ENCODE data around the gene UBE2G1.

UBE2G1 gene

GRCh38 chr17:4340914-4341615, 25.4 kb downstream of the UBE2G1 start:
- in situ Hi-C loops (cut with MboI; ENCODE audit: low sequenced_read_pairs) = no loop called here

- in situ Hi-C loops (cut with MboI; ENCODE audit: low sequenced_read_pairs) = no loop called here
Observed at GRCh38 chr17:4334776-4335584, 31.5 kb downstream of the UBE2G1 start.

- in situ Hi-C loops (cut with MboI; ENCODE audit: low sequenced_read_pairs) = no loop called here
Observed at GRCh38 chr17:4334332-4334731, 32.1 kb downstream of the UBE2G1 start.

GRCh38 chr17:4333041-4333440, 33.4 kb downstream of the UBE2G1 start:
- in situ Hi-C loops (cut with MboI; ENCODE audit: low sequenced_read_pairs) = no loop called here

- in situ Hi-C loops (cut with MboI; ENCODE audit: low sequenced_read_pairs) = no loop called here
Observed at GRCh38 chr17:4332296-4332970, 34.0 kb downstream of the UBE2G1 start.

- in situ Hi-C loops (cut with MboI; ENCODE audit: low sequenced_read_pairs) = no loop called here
Observed at GRCh38 chr17:4331614-4332013, 34.9 kb downstream of the UBE2G1 start.

- in situ Hi-C loops (cut with MboI; ENCODE audit: low sequenced_read_pairs) = no loop called here
Observed at GRCh38 chr17:4329838-4330237, 36.6 kb downstream of the UBE2G1 start.

GRCh38 chr17:4327606-4328005, 38.9 kb downstream of the UBE2G1 start:
- in situ Hi-C loops (cut with MboI; ENCODE audit: low sequenced_read_pairs) = no loop called here

- in situ Hi-C loops (cut with MboI; ENCODE audit: low sequenced_read_pairs) = no loop called here
Observed at GRCh38 chr17:4326608-4327007, 39.9 kb downstream of the UBE2G1 start.

- in situ Hi-C loops (cut with MboI; ENCODE audit: low sequenced_read_pairs) = no loop called here
Observed at GRCh38 chr17:4326112-4326511, 40.4 kb downstream of the UBE2G1 start.

GRCh38 chr17:4324463-4324862, 42.0 kb downstream of the UBE2G1 start:
- in situ Hi-C loops (cut with MboI; ENCODE audit: low sequenced_read_pairs) = no loop called here

GRCh38 chr17:4319221-4319620, 47.3 kb downstream of the UBE2G1 start:
- in situ Hi-C loops (cut with MboI; ENCODE audit: low sequenced_read_pairs) = no loop called here

- in situ Hi-C loops (cut with MboI; ENCODE audit: low sequenced_read_pairs) = no loop called here
Observed at GRCh38 chr17:4318596-4318995, 47.9 kb downstream of the UBE2G1 start.

GRCh38 chr17:4318186-4318585, 48.3 kb downstream of the UBE2G1 start:
- in situ Hi-C loops (cut with MboI; ENCODE audit: low sequenced_read_pairs) = no loop called here

- in situ Hi-C loops (cut with MboI; ENCODE audit: low sequenced_read_pairs) = no loop called here
Observed at GRCh38 chr17:4317610-4318009, 48.9 kb downstream of the UBE2G1 start.

GRCh38 chr17:4316648-4317047, 49.8 kb downstream of the UBE2G1 start:
- in situ Hi-C loops (cut with MboI; ENCODE audit: low sequenced_read_pairs) = no loop called here

GRCh38 chr17:4314618-4315017, 51.9 kb downstream of the UBE2G1 start:
- in situ Hi-C loops (cut with MboI; ENCODE audit: low sequenced_read_pairs) = no loop called here

GRCh38 chr17:4314179-4314578, 52.3 kb downstream of the UBE2G1 start:
- in situ Hi-C loops (cut with MboI; ENCODE audit: low sequenced_read_pairs) = no loop called here

GRCh38 chr17:4313221-4314114, 53.0 kb downstream of the UBE2G1 start:
- in situ Hi-C loops (cut with MboI; ENCODE audit: low sequenced_read_pairs) = no loop called here

GRCh38 chr17:4310354-4311060, 56.0 kb downstream of the UBE2G1 start:
- in situ Hi-C loops (cut with MboI; ENCODE audit: low sequenced_read_pairs) = no loop called here
